SK-N-SH treated with all-trans-retinoic acid at 6 μM for 48 hours (cell line): ENCODE data around the gene DCC.

Experiments used
- ARNTL ChIP-seq: fragments of 450-650 bp; formaldehyde crosslinking; IDR thresholded peaks from 2 replicates; pipeline ENCODE4 v1.5.0; 2020; ENCODE audit warnings: low read depth, mild to moderate bottlenecking, moderate library complexity, borderline replicate concordance
- CREB5 ChIP-seq: fragments of 250-450 bp; sonication (Bioruptor Pico); IDR thresholded peaks from 2 replicates; pipeline ENCODE4 v1.5.1; 2020; ENCODE audit warnings: low read depth, mild to moderate bottlenecking, moderate library complexity
- CSDC2 ChIP-seq: fragments of 250-450 bp; sonication (Bioruptor Pico); IDR thresholded peaks from 2 replicates; pipeline ENCODE4 v1.5.0; 2020; ENCODE audit warnings: mild to moderate bottlenecking, moderate library complexity
- GLIS3 ChIP-seq: fragments of 250-450 bp; sonication (Bioruptor Pico); IDR thresholded peaks from 2 replicates; pipeline ENCODE4 v1.5.0; 2020; ENCODE audit warnings: mild to moderate bottlenecking, moderate library complexity
- PATZ1 ChIP-seq: fragments of 250-450 bp; sonication (Bioruptor Pico); IDR thresholded peaks from 2 replicates; pipeline ENCODE4 v1.8.0; 2020; ENCODE audit warnings: mild to moderate bottlenecking, moderate library complexity, borderline replicate concordance
- RARB ChIP-seq: fragments of 250-450 bp; sonication (Bioruptor Pico); IDR thresholded peaks from 2 replicates; pipeline ENCODE4 v1.8.0; 2021; ENCODE audit warnings: mild to moderate bottlenecking, moderate library complexity
- SNAI2 ChIP-seq: fragments of 250-450 bp; sonication (Bioruptor Pico); IDR thresholded peaks from 2 replicates; pipeline ENCODE4 v1.5.0; 2020; ENCODE audit warnings: mild to moderate bottlenecking, moderate library complexity
- TSHZ2 ChIP-seq: fragments of 250-450 bp; sonication (Bioruptor Pico); IDR thresholded peaks from 2 replicates; pipeline ENCODE4 v1.5.0; 2020; ENCODE audit warnings: mild to moderate bottlenecking, moderate library complexity
- ZFP3 ChIP-seq: fragments of 250-450 bp; sonication (Bioruptor Pico); IDR thresholded peaks from 2 replicates; pipeline ENCODE4 v1.5.0; 2020; ENCODE audit warnings: mild to moderate bottlenecking, moderate library complexity
- ZFP30 ChIP-seq: fragments of 450-650 bp; formaldehyde crosslinking; IDR thresholded peaks from 2 replicates; pipeline ENCODE4 v1.5.0; 2022; ENCODE audit warnings: mild to moderate bottlenecking, moderate library complexity
- ZNF565 ChIP-seq: fragments of 450-650 bp; formaldehyde crosslinking; conservative IDR thresholded peaks from 2 replicates; pipeline ENCODE4 v1.5.0; 2020; ENCODE audit warnings: low read depth, mild to moderate bottlenecking, moderate library complexity

GRCh38 chr18:52367953-52368742, 28.2 kb downstream of the DCC start:
- TF ChIP-seq ZFP30 (CRISPR knock-in tag) (no peak), TSHZ2 (CRISPR knock-in tag) (no peak), CREB5 (CRISPR knock-in tag) (no peak), ARNTL (no peak), RARB (CRISPR knock-in tag) (no peak), ZFP3 (CRISPR knock-in tag) (no peak), PATZ1 (CRISPR knock-in tag) (no peak), SNAI2 (CRISPR knock-in tag) (no peak), CSDC2 (CRISPR knock-in tag) (no peak), GLIS3 (no peak), ZNF565 (CRISPR knock-in tag) (no peak)
